GM10847 (cell line): ENCODE data around the gene PTPRG.

Experiments used
- POLR2A ChIP-seq: IDR thresholded peaks from 2 replicates; pipeline ENCODE4 v1.6.1; 2011; ENCODE audit not compliant: insufficient read length; ENCODE audit errors: extremely low read depth

The PTPRG gene

DNA sequence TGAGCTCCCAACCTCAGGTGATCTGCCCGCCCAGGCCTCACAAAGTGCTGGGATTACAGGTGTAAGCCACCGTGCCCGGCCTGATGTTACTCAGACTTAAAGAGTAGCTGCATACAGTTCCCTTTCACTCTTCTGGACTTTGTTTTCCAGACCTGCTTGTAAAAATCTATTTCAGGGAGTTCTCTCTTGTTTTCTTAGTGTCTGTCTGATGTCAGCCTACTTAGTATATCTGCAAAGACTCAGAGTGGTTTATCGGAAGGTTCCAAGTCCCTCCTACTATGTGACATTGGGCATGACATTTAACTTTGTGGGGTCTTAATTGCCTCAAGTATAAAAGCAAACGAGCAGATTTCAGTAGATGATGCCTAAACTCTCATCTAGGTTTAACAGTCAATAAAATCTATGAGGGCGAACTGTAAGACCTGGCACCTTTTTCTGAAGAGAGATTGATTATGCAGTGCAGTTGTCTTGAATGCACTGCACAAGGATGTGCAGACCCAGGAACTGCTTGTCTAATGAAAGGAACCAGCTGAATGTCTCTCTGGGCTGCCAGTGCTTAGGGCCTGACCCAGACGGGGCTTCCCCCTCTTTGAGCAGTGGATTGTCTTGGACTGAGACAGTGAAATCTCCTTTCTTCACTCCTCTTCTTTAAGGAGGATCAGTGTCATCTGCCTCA lies 301.4 kb downstream of the PTPRG start:
- no peak for TF ChIP-seq POLR2A

DNA sequence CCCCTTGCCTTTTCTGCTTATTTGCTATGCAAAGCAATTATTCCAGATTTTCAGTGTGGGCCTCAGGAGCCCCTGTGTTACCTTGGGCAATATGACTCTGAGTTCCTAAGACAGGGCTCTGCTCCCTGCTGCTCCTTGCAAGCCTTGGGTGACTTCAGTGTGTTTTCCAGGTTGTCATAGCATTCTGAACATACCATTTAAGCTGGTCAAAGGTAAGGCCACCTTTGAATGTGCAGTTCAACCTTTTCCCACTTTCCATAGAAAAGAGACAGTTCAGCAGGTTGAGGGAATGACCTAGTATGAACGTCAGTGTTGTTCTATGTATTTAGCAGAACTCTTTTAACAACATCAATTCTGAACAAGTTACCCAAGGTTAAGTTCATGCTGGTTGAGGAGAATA lies 302.2 kb downstream of the PTPRG start:
- no peak for TF ChIP-seq POLR2A

DNA sequence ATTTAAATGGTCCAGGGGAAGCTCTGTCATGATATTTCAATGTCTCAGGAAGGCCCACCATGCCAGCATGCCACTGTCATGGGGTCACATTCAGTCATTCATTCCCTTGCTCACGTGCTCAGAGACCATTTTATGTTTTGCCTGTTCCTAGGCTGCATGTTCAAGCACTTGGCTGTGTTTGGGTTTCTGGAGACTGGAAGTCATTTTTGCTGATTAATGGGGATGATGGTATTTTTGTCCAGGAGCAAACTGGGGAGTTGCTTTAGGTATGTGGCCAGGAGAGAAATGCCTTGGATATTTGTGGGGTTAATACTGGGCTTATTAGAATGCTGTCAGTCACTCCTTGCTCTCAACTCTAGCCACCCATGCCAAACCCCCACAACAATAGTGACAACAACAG lies 303.5 kb downstream of the PTPRG start:
- no peak for TF ChIP-seq POLR2A

DNA sequence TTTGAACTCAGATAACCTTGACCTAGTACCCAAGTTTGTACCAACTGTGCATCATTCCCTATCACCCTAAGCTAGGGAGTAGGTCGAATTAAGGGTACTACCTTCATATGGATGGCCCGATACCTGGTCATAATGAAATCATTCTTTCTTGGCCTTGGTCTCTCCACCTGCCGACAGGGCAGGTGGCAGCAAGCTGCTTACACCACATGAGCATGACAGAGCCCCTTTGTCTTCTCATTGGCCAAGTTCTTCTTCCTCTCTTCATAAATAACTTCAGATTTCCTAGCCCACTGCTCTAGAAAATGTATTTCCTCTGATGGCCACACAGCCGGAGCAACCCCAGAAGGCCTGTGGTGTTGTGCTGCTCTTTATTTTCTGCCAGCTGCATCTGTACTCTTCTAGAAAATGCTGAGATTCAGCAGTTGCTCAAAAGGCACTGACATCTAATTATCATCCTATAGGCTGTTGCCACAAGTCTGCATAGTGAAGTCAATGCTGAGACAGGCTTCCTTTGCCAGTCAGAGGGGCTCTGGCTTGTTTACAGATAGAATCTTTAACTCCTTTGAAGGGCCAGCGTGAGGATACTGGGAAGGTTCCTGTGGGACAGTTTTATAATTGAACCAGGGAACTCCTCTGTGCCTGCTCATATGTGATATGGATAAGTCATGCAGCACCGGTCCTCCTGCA lies 304.2 kb downstream of the PTPRG start:
- no peak for TF ChIP-seq POLR2A

DNA sequence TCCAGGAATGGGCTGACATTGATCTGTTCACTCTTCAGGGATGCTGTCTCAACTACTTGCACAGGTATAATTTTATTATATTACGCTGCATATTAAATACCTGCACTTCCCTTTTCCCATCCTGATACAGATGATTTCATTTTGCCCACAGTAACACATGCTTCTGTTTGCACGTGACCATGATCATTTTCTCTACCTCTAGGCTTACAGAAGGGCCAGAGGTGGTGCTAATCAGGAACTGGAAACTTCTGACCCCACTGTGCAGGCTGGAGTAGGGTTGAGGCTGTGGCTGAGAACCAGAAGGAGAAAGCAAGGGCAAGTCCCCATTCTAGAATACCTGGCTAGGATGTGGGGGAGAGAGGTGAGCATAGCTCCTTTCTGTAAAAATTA lies 304.8 kb downstream of the PTPRG start:
- no peak for TF ChIP-seq POLR2A

DNA sequence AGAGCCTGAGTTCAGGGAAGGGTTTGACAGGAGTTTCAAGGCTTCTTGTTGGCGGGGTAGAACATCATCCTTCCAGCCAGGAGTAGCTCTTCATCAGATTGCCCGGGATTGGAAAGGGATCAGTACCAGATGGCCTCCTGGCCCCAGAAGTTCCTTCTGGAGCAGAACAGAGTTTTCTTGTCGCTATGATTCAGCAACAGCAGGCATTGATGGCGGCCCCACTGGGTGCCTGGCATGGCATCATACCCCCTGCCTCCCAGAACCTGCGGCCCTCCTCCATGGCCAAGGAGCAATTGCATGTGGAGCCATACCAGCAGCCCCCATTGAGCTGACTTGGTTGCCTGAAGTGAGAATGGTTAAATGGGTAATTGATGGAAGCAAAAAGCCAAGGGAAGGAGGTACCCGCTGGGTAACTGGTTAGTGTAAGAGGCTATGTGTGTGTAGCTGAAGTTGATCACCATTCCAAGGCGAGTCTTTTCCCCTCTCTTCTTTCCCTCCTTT lies 305.6 kb downstream of the PTPRG start:
- TF ChIP-seq POLR2A = no peak

DNA sequence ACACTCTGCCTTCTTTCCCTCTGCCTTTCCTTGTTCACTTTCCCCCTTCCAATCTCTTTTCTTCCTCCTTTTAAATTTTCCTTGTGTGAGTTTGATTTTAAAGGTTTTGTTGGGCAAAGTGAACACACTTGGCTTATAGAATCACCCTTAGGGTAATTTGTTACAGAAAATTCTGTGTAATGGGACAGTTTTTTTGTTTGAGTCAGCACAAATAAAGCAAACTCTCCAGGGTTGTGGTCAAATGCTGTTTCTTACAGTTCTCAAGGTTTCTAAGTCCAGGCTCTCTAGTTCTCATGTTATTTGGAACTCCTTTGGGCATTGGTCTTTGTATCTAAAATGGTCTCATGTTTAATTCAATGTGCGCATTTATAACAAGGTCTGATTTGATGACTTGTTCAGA lies 307.1 kb downstream of the PTPRG start:
- TF ChIP-seq POLR2A = no peak

DNA sequence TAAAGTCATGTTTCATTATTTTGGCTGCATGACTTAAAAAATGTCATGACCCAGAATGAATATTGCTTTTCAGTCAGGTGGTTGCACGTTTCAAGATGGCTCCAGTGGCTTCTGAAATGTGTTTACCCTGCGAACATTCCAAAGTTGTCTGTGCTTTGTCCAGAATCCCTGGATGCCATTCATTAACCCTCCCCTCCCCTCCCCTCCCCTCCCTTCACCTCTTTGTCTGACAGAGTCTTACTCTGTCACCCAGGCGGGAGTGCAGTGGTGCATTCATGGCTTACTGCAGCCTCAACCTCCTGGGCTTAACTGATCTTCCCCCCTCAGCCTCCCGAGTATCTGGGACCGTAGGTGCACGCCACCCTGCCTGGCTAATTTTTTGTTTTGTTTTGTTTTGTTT lies 308.0 kb downstream of the PTPRG start:
- no peak for TF ChIP-seq POLR2A

DNA sequence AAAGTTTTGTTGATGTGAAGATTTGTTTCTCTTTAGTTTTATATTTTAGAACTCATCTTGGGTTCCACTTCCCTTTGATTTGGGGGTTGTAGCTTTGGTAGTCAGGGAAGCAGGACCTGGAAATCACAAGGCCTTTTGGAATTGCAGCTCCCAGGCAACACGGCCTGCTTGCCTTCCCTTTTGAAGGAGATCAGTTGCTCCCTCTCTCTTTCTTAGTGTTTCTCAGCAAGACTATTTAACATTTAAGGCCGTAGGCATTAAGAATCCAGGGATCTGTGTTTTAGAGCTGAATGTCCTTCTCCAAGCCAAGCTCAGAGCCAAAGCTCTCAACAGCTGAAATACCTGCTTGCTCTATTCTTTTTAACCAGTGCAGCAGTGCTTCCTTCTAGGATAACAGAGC lies 310.3 kb downstream of the PTPRG start:
- TF ChIP-seq POLR2A = no peak

DNA sequence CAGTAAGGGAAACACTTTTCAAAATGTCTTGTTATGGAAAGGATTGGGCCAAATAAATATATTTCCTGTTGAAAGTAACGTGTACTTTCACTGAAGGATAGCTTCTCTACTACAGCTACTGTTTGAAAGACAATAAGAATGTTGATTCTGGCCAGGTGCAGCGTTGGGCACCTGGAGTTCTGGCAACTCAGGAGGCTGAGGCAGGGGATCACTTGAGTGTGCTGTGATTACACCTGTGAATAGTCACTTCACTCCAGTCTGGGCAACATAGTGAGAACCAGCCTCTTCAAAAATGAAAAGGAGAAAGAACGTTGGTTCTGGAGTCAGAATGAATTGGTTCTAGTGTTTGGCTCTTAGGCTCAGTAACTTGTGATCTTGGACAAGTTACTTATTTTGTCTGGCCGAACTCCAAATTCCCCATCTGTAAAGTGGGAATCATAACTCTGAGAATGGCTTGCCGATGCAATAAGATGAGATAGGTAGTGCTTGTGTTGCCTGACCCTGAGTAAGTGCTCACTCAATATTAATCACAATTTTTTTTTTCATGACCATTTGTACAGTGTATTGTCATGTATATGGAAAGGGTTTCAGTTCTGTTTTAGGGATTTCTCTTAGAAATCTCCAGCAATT lies 310.8 kb downstream of the PTPRG start:
- no peak for TF ChIP-seq POLR2A

DNA sequence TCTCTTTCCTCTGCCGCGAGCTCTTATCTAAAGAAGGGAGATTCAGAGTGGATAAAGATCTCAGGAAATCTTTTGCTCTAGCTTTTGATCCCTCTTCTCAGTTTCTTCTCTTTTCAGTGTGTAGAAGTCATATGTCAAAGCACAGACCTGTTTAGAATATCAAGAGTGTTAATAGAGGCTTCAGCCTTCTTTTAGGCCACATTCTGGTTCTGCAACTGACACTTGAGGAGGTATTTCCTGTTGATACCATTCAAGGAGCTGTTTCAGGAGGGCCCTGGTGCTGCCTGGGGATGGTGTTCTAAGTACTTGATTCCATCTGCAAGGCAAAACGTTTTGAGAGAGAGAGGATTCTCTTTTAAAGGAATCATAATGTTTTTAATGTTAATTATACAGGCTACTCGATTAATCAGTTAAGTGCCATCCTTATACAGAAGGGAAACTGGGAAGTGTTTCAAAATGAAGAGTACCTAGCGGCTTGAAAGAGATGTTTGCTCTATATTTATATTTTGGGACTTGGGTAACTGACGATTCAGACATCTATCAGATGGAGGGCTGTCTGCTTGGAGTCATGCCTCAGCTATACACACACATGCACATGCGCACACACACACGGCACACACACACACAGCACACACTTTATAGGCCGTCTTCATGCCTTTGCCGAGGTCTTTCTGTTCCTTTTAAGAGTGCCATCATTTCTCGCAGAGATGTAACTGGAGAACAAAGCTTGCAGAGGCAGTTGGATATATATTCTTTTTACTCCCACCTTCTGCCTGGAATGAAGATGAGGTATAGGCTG lies 313.9 kb downstream of the PTPRG start:
- no peak for TF ChIP-seq POLR2A

DNA sequence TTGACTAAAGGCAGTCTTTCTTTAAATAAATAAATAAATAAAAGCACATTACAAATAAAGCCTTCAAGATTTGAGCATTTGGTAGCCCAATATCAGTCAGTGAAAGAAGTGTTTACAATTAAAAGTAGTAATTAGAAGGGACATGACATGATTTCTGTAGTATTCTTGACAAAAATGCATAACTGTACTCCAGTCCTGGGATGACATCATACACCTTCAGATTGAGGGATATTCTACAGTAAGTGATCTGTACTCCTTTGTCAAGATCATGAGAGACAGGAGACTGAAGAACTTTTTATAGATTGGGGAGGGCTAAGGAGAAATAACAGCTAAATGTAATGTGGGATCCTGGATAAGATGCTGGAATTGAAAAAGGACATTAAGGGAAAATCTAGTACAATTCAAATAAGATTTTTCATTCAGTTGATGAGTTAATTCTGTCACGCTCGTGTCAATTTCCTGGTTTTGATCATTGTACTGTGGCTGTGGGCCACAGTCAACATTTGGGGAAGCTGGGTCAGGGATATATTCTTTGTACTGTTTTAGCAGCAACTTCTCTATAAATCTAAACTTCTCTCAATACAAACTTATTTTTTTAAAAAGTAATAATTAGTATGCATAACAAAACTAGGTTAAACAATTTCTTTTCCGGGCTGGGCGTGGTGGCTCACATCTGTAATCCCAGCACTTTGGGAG lies 314.8 kb downstream of the PTPRG start:
- TF ChIP-seq POLR2A = no peak

DNA sequence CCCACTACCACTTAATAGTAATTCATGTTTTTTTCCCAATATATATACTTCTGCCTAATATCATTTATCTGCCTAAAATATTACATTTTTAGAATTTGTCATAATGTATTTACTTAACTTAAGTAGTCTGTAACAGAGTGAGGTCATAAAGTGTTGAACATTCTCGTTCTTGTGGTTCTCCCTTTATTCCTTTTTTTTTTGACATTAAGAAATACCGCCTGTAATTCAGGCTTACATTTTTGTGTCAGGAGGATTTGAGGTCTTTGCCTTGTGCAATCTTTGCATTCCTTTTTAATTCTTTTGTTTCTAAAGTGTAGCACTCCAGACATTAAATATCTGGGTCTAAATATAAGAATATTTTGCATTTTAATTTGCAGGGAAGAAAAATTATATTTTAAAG lies 315.4 kb downstream of the PTPRG start:
- TF ChIP-seq POLR2A = no peak

DNA sequence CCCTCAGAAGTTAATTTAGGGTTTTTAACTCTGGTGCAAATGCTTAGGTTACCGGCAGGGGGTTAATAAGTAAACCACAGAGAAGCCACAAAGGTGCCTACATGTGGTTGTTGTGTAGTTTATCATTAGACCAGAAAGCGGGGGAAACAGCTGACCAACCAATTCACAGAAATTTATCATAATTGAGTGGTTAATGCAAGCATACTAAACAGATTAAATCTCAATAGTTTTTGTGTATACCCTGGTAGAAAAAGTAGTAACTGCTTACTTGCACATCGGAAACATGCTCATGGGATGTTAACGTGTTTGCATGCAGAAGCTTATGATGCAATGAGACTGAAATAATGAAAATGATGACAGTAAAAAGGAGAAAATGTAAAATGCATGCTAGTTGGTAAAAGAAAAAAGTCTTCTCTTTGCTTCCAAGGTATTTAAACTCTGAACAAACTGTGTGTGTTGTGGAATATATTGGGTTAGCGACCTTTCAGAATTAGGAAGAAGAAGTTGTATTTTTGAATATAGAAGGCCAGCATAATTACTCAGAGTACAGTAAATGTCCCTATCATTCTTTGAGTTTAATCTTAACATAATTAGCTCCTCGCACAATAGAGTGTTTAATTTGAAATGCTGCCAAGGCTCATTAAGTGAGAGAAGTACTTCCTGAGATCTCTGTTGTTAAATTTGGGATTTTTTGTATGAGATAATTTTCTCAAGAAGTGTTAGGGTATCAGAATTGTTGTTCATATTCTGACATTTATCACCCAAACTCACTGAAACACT lies 316.2 kb downstream of the PTPRG start:
- no peak for TF ChIP-seq POLR2A
